Nephron (organoid): ENCODE results near the gene NT5DC3.

Experiments
- H3K27ac Mint-ChIP-seq, 3 experiments: 2 replicates each; pipeline ENCODE4 v1.8.0; 2020; ENCODE audit warnings: mixed read lengths in 3 of 3, mild to moderate bottlenecking in 2 of 3, moderate library complexity in 1 of 3
- H3K27me3 Mint-ChIP-seq: 2 replicates; pipeline ENCODE4 v1.8.0; 2021; ENCODE audit warnings: low read depth, mild to moderate bottlenecking, moderate library complexity, mixed read lengths
- H3K36me3 Mint-ChIP-seq: 2 replicates; pipeline ENCODE4 v1.8.0; 2020; ENCODE audit warnings: low read depth, mixed read lengths
- H3K4me1 Mint-ChIP-seq: 2 replicates; pipeline ENCODE4 v1.8.0; 2020; ENCODE audit warnings: mixed read lengths
- H3K4me3 Mint-ChIP-seq, 3 experiments: 2 replicates each; pipeline ENCODE4 v1.8.0; 2020; ENCODE audit warnings: mild to moderate bottlenecking in 3 of 3, mixed read lengths in 3 of 3, moderate library complexity in 2 of 3
- H3K9me3 Mint-ChIP-seq: 2 replicates; pipeline ENCODE4 v1.8.0; 2020; ENCODE audit warnings: mixed read lengths
- CTCF ChIP-seq, 3 experiments: fragments of 200-600 bp; sonication (generic); IDR thresholded peaks; one replicate each; pipeline ENCODE4 v1.5.0; 2021; ENCODE audit warnings: antibody characterized with exemption in 3 of 3; ENCODE audit not compliant: unreplicated experiment in 3 of 3

NT5DC3 gene

GRCh38 chr12:103820881-103821489 lies 20.0 kb downstream of the NT5DC3 start:
- no peak overlapping the region for H3K27ac Mint-ChIP-seq
- H3K4me3 Mint-ChIP-seq: no peak overlapping the region
- H3K27me3 Mint-ChIP-seq: no peaks in the 10 kb centered on the region
- peaks cover 15% of the 10 kb centered on the region for H3K4me1 Mint-ChIP-seq
- no peak for TF ChIP-seq CTCF (IDR thresholded peaks at IDR 0.05; ENCODE audit: unreplicated experiment in 3 of 3)
- H3K36me3 Mint-ChIP-seq: no peaks in the 10 kb centered on the region
- no peaks in the 10 kb centered on the region for H3K9me3 Mint-ChIP-seq

GRCh38 chr12:103820361-103820760 lies 20.7 kb downstream of the NT5DC3 start:
- Mint-ChIP-seq H3K9me3 (no peaks in the 10 kb centered on the region), H3K4me3 (no peak overlapping the region), H3K27ac (no peak overlapping the region), H3K4me1 (peaks cover 15% of the 10 kb centered on the region), H3K27me3 (no peaks in the 10 kb centered on the region), H3K36me3 (no peaks in the 10 kb centered on the region)
- TF ChIP-seq CTCF (IDR thresholded peaks at IDR 0.05; ENCODE audit: unreplicated experiment in 3 of 3): no peak

GRCh38 chr12:103819892-103820291 lies 21.1 kb downstream of the NT5DC3 start:
- Mint-ChIP-seq H3K36me3 (no peaks in the 10 kb centered on the region), H3K9me3 (no peaks in the 10 kb centered on the region), H3K27me3 (no peaks in the 10 kb centered on the region), H3K4me1 (peaks cover 16% of the 10 kb centered on the region), H3K4me3 (no peak overlapping the region), H3K27ac (no peak overlapping the region)
- TF ChIP-seq CTCF (IDR thresholded peaks at IDR 0.05; ENCODE audit: unreplicated experiment in 3 of 3): no peak

GRCh38 chr12:103819312-103819711 lies 21.7 kb downstream of the NT5DC3 start:
- Mint-ChIP-seq H3K4me3 (no peak overlapping the region), H3K36me3 (no peaks in the 10 kb centered on the region), H3K27me3 (no peaks in the 10 kb centered on the region), H3K4me1 (peaks cover 17% of the 10 kb centered on the region), H3K27ac (no peak overlapping the region), H3K9me3 (no peaks in the 10 kb centered on the region)
- TF ChIP-seq CTCF (IDR thresholded peaks at IDR 0.05; ENCODE audit: unreplicated experiment in 3 of 3): no peak

- Mint-ChIP-seq H3K27me3 (peaks cover 3% of the 10 kb centered on the region), H3K4me3 (no peak overlapping the region), H3K27ac (no peak overlapping the region), H3K9me3 (no peaks in the 10 kb centered on the region), H3K4me1 (peaks cover 22% of the 10 kb centered on the region), H3K36me3 (peaks cover 3% of the 10 kb centered on the region)
- TF ChIP-seq CTCF (IDR thresholded peaks at IDR 0.05; ENCODE audit: unreplicated experiment in 3 of 3): no peak
Measured at GRCh38 chr12:103817791-103818190, 23.2 kb downstream of the NT5DC3 start.

- Mint-ChIP-seq H3K27ac (no peak overlapping the region), H3K27me3 (peaks cover 3% of the 10 kb centered on the region), H3K36me3 (peaks cover 6% of the 10 kb centered on the region), H3K4me1 (peaks cover 15% of the 10 kb centered on the region), H3K9me3 (no peaks in the 10 kb centered on the region), H3K4me3 (no peak overlapping the region)
- no peak for TF ChIP-seq CTCF (IDR thresholded peaks at IDR 0.05; ENCODE audit: unreplicated experiment in 3 of 3)
Measured at GRCh38 chr12:103816663-103817062, 24.4 kb downstream of the NT5DC3 start.
